ENCODE results near the gene DVL2.

Gene DVL2

DNA sequence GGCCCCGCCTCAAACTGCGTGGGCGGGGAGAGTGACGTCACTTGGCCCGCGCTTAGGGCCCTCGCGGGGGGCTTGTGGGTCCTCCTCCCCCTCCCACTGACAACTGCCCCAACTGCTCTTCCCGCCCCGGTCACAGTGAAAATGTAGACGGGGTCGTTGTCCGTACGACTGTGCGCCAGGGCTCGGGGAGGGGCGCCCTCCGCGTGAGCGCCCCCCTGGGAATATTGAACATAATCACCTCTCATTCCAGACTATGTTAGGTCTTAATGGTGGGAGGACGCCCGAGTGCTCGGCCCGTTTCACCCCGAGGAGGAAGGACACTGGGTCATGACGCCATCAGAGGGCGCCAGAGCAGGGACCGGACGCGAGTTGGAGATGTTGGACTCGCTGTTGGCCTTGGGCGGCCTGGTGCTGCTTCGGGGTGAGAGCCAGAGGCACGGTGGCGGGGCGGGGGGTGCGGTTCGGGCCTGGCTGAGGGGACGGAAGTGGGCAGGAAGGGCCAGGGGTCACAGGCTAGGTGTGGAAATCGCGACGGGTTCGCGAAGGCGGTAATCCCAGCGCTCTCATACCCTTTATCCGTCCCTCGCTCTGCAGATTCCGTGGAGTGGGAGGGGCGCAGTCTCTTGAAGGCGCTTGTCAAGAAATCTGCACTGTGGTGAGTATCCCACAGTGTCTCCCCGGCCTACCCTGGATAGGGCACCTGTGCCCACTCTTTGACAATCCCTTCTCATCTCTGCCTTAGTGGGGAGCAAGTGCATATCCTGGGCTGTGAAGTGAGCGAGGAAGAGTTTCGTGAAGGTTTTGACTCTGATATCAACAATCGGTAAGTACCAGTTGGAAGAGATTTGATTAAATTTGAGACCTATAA, 18.1 kb upstream of the DVL2 start, which contains the start of gene ELP5 (continued):
- TF ChIP-seq, protein P1, sequence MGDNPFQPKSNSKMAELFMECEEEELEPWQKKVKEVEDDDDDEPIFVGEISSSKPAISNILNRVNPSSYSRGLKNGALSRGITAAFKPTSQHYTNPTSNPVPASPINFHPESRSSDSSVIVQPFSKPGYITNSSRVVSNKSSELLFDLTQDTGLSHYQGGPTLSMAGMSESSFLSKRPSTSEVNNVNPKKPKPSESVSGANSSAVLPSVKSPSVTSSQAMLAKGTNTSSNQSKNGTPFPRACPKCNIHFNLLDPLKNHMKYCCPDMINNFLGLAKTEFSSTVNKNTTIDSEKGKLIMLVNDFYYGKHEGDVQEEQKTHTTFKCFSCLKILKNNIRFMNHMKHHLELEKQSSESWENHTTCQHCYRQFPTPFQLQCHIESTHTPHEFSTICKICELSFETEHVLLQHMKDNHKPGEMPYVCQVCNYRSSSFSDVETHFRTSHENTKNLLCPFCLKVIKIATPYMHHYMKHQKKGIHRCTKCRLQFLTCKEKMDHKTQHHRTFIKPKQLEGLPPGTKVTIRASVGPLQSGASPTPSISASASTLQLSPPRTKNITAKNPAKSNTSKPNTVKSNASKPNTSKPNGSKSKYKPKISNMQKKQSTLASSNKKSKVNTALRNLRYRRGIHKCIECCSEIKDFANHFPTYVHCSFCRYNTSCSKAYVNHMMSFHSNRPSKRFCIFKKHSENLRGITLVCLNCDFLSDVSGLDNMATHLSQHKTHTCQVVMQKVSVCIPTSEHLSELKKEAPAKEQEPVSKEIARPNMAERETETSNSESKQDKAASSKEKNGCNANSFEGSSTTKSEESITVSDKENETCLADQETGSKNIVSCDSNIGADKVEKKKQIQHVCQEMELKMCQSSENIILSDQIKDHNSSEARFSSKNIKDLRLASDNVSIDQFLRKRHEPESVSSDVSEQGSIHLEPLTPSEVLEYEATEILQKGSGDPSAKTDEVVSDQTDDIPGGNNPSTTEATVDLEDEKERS (tag by site-specific recombination; IDR thresholded peaks at IDR 0.05): no peak
- TF ChIP-seq ZXDB (tag by site-specific recombination; IDR thresholded peaks at IDR 0.05) (peak; percentile 82), KLF7 (tag by site-specific recombination; IDR thresholded peaks at IDR 0.05; ENCODE audit: borderline replicate concordance) (peak; percentile 64; the same call in 1 of the 2 replicates), ZNF391 (tag by site-specific recombination; IDR thresholded peaks at IDR 0.05; ENCODE audit: borderline replicate concordance, low read depth) (peak; percentile 46; the same call in 1 of the 2 replicates), ZNF510 (tag by site-specific recombination; IDR thresholded peaks at IDR 0.05; ENCODE audit: insufficient replicate concordance) (no peak), ZNF37A (tag by site-specific recombination; IDR thresholded peaks at IDR 0.05) (no peak), ZNF654 (tag by site-specific recombination; IDR thresholded peaks at IDR 0.05; ENCODE audit: low read depth) (no peak), ZNF248 (tag by site-specific recombination; IDR thresholded peaks at IDR 0.05) (no peak), ZNF624 (tag by site-specific recombination; IDR thresholded peaks at IDR 0.05) (no peak), MZF1 (tag by site-specific recombination; IDR thresholded peaks at IDR 0.05; ENCODE audit: borderline replicate concordance) (no peak), ZNF600 (tag by site-specific recombination; IDR thresholded peaks at IDR 0.05) (peak; percentile 97), ZNF404 (tag by site-specific recombination; IDR thresholded peaks at IDR 0.05) (no peak), ZNF302 (tag by site-specific recombination; IDR thresholded peaks at IDR 0.05; ENCODE audit: low read depth) (no peak), SALL2 (tag by site-specific recombination; IDR thresholded peaks at IDR 0.05; ENCODE audit: borderline replicate concordance) (no peak), GFI1B (tag by site-specific recombination; IDR thresholded peaks at IDR 0.05) (no peak), ZNF664 (tag by site-specific recombination; IDR thresholded peaks at IDR 0.05) (no peak), ZNF670 (tag by site-specific recombination; IDR thresholded peaks at IDR 0.05; ENCODE audit: low read depth) (no peak), ZNF211 (tag by site-specific recombination; IDR thresholded peaks at IDR 0.05; ENCODE audit: low read depth) (no peak), ZBTB17 (tag by site-specific recombination; IDR thresholded peaks at IDR 0.05) (peak; percentile 99), ZBTB1 (tag by site-specific recombination; IDR thresholded peaks at IDR 0.05) (no peak), TRIM28 (IDR thresholded peaks at IDR 0.05; ENCODE audit: borderline replicate concordance, low read length) (peak; percentile 63), ZNF529 (tag by site-specific recombination; IDR thresholded peaks at IDR 0.05; ENCODE audit: insufficient replicate concordance) (no peak), ZNF585B (tag by site-specific recombination; IDR thresholded peaks at IDR 0.05) (no peak), HOXC10 (CRISPR knock-in tag; IDR thresholded peaks at IDR 0.05) (no peak), YY2 (tag by site-specific recombination; IDR thresholded peaks at IDR 0.05) (peak; percentile 48), ZFHX2 (tag by site-specific recombination; conservative IDR thresholded peaks at IDR 0.05) (peak; percentile 92), REPIN1 (tag by site-specific recombination; IDR thresholded peaks at IDR 0.05; ENCODE audit: low read depth) (0 out of 2 replicates have a peak, but pooled peaks have one; percentile 36)
- TF ChIP-seq, protein P2, sequence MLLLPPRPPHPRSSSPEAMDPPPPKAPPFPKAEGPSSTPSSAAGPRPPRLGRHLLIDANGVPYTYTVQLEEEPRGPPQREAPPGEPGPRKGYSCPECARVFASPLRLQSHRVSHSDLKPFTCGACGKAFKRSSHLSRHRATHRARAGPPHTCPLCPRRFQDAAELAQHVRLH (tag by site-specific recombination; IDR thresholded peaks at IDR 0.05): 0 out of 2 replicates have a peak, but pooled peaks have one; percentile 56
- TF ChIP-seq, protein P3, sequence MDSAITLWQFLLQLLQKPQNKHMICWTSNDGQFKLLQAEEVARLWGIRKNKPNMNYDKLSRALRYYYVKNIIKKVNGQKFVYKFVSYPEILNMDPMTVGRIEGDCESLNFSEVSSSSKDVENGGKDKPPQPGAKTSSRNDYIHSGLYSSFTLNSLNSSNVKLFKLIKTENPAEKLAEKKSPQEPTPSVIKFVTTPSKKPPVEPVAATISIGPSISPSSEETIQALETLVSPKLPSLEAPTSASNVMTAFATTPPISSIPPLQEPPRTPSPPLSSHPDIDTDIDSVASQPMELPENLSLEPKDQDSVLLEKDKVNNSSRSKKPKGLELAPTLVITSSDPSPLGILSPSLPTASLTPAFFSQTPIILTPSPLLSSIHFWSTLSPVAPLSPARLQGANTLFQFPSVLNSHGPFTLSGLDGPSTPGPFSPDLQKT (IDR thresholded peaks at IDR 0.05; ENCODE audit: borderline replicate concordance, low read depth, low read length): no peak; the same call in 1 of the 2 replicates
- TF ChIP-seq, protein P4, sequence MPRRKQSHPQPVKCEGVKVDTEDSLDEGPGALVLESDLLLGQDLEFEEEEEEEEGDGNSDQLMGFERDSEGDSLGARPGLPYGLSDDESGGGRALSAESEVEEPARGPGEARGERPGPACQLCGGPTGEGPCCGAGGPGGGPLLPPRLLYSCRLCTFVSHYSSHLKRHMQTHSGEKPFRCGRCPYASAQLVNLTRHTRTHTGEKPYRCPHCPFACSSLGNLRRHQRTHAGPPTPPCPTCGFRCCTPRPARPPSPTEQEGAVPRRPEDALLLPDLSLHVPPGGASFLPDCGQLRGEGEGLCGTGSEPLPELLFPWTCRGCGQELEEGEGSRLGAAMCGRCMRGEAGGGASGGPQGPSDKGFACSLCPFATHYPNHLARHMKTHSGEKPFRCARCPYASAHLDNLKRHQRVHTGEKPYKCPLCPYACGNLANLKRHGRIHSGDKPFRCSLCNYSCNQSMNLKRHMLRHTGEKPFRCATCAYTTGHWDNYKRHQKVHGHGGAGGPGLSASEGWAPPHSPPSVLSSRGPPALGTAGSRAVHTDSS (tag by site-specific recombination; IDR thresholded peaks at IDR 0.05): peak; percentile 73
- TF ChIP-seq, protein P5, sequence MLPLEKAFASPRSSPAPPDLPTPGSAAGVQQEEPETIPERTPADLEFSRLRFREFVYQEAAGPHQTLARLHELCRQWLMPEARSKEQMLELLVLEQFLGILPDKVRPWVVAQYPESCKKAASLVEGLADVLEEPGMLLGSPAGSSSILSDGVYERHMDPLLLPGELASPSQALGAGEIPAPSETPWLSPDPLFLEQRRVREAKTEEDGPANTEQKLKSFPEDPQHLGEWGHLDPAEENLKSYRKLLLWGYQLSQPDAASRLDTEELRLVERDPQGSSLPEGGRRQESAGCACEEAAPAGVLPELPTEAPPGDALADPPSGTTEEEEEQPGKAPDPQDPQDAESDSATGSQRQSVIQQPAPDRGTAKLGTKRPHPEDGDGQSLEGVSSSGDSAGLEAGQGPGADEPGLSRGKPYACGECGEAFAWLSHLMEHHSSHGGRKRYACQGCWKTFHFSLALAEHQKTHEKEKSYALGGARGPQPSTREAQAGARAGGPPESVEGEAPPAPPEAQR (tag by site-specific recombination; IDR thresholded peaks at IDR 0.05): peak; percentile 45; the same call in 1 of the 2 replicates
- TF ChIP-seq, protein P6, sequence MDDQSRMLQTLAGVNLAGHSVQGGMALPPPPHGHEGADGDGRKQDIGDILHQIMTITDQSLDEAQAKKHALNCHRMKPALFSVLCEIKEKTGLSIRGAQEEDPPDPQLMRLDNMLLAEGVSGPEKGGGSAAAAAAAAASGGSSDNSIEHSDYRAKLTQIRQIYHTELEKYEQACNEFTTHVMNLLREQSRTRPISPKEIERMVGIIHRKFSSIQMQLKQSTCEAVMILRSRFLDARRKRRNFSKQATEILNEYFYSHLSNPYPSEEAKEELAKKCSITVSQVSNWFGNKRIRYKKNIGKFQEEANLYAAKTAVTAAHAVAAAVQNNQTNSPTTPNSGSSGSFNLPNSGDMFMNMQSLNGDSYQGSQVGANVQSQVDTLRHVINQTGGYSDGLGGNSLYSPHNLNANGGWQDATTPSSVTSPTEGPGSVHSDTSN (CRISPR knock-in tag; IDR thresholded peaks at IDR 0.05): peak; percentile 71

Data from HEK293 (cell line).